NCI-H345 treated with DMSO at 0.1 percent for 48 hours (cell line): ENCODE results near the gene DCUN1D3.
A peak's percentile ranks its signal among the peaks of the same experiment; 100 is the strongest.
"Not testable (repeated sequence)": the region's sequence is repeated elsewhere in the genome, so short reads cannot be mapped to it uniquely, and the experiment has no call there.

Experiments used
- DNase-seq: peaks from one replicate; lab custom pipeline; 2025; ENCODE audit not compliant: unreplicated experiment; lab: John Stamatoyannopoulos, UW

The DCUN1D3 gene

GRCh38 chr16:20833086-20833485, 67.1 kb downstream of the DCUN1D3 start:
- DNase-seq = no peak

- DNase-seq = no peak
These were observed 69.8 kb downstream of the DCUN1D3 start for GRCh38 chr16:20830372-20830771.

- DNase-seq = no peak
These were observed 70.6 kb downstream of the DCUN1D3 start for GRCh38 chr16:20829536-20829935.

GRCh38 chr16:20826039-20826566, 74.1 kb downstream of the DCUN1D3 start:
- no peak for DNase-seq

GRCh38 chr16:20822521-20823325, 77.4 kb downstream of the DCUN1D3 start:
- no peak for DNase-seq

GRCh38 chr16:20821682-20822081, 78.5 kb downstream of the DCUN1D3 start:
- no peak for DNase-seq

GRCh38 chr16:20818929-20819585, 81.1 kb downstream of the DCUN1D3 start:
- no peak for DNase-seq

- DNase-seq = no peak
These were observed 85.4 kb downstream of the DCUN1D3 start for GRCh38 chr16:20814784-20815183.

- no peak for DNase-seq
These were observed 87.6 kb downstream of the DCUN1D3 start for GRCh38 chr16:20812510-20812909.

GRCh38 chr16:20811889-20812439, 88.2 kb downstream of the DCUN1D3 start:
- no peak for DNase-seq

- no peak for DNase-seq
These were observed 92.3 kb downstream of the DCUN1D3 start for GRCh38 chr16:20807862-20808261.

- peak; percentile 84 for DNase-seq
These were observed 93.7 kb downstream of the DCUN1D3 start, which contains the start of the genes ERI2 and REXO5 for GRCh38 chr16:20806168-20807050. TSS of gene ERI2 (minus strand) at chr16:20806472. CDS start at chr16:20806430, 42 bp downstream. TSS of gene REXO5 (plus strand) at chr16:20806527. CDS start at chr16:20806954, 427 bp downstream.

- DNase-seq = not testable (repeated sequence)
These were observed 94.4 kb downstream of the DCUN1D3 start for GRCh38 chr16:20805684-20806167.
